Mesodermal cell (in vitro differentiated cells): ENCODE data around the gene NRSN1. TPM values are rescaled to one million over a fixed set of nuclear protein-coding genes. Genes with fewer than 3 reads are reported as not detected.
A peak's percentile ranks its signal among the peaks of the same experiment; 100 is the strongest.

Source experiments
- H3K27ac ChIP-seq: 2 replicates; pipeline ENCODE4 v1.7.0; 2013; ENCODE audit warnings: mild to moderate bottlenecking, low read depth, low read length, moderate library complexity; ENCODE audit not compliant: severe bottlenecking
- H3K36me3 ChIP-seq: 2 replicates; pipeline ENCODE4 v1.7.1; 2013; ENCODE audit warnings: mild to moderate bottlenecking, low read length, moderate library complexity; ENCODE audit not compliant: control insufficient read depth, insufficient read depth
- H3K4me1 ChIP-seq: one replicate; pipeline ENCODE4 v1.7.1; 2013; ENCODE audit warnings: mild to moderate bottlenecking, low read length; ENCODE audit not compliant: insufficient read depth, control insufficient read depth, poor library complexity, severe bottlenecking
- H3K4me3 ChIP-seq: 2 replicates; pipeline ENCODE4 v1.7.0; 2013; ENCODE audit warnings: low read length, control low read depth, mild to moderate bottlenecking; ENCODE audit not compliant: insufficient read depth, poor library complexity, severe bottlenecking; ENCODE audit errors: extremely low read depth
- H3K9me3 ChIP-seq: 2 replicates; pipeline ENCODE4 v1.7.1; 2013; ENCODE audit warnings: mild to moderate bottlenecking, low read length, moderate library complexity; ENCODE audit not compliant: control insufficient read depth
- WGBS, 2 experiments: methylation state at CpG; one replicate each; pipeline ENCODE4 v1.1.5; 2013; ENCODE audit warnings: missing lambda C conversion rate in 2 of 2; ENCODE audit not compliant: insufficient coverage in 2 of 2; 5-methylcytosine and 5-hydroxymethylcytosine counted together
- polyA plus RNA-seq, 2 experiments: library from polyadenylated mRNA; stranded (reverse); fragments of 50-300 nt; gene quantifications; one replicate each; pipeline ENCODE4 v1.2.3, GENCODE V29; 2013

The NRSN1 gene, protein sequence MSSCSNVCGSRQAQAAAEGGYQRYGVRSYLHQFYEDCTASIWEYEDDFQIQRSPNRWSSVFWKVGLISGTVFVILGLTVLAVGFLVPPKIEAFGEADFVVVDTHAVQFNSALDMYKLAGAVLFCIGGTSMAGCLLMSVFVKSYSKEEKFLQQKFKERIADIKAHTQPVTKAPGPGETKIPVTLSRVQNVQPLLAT
- 0.33 TPM for polyA plus RNA-seq (2013, experiment 1 of 2)
- 0.51 TPM for polyA plus RNA-seq (2013, experiment 2 of 2)

DNA sequence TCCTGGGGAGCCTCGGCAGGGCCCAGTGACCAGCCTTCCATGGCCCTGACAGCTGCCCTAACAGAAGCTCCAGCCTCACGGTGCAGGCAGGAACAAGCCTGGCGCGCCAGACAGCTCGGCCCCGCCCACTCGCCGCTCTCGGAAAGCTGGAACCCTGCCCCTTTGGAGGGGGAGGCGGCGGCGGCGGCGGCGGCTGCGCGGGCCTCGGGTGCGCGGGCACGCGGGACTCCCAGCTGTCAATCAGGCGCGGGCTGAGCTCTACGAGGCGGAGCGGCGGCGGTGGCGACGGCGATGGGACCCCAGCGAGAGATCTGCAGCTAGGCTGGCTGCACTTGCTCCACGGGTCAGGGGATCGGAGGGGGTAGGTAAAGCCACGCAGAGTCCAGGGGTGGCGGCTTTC is at the start of gene NRSN1:
Gene NRSN1, plus strand, starts transcription at position 236 of the 400 bp plus-strand sequence. CDS start 8,113 bp downstream, outside the sequence.
- peak within 1 kb of the TSS; percentile 25 for H3K4me3 ChIP-seq
- peaks cover 5% of the 10 kb centered on the region for H3K4me1 ChIP-seq
- no peaks in the 10 kb centered on the region for H3K9me3 ChIP-seq
- no peaks in the 10 kb centered on the region for H3K36me3 ChIP-seq
- 1 to 2% methylated on average over 23 to 28 of the region's 37 CpGs for WGBS, 2 experiments
- no peak within 1 kb of the TSS for H3K27ac ChIP-seq

DNA sequence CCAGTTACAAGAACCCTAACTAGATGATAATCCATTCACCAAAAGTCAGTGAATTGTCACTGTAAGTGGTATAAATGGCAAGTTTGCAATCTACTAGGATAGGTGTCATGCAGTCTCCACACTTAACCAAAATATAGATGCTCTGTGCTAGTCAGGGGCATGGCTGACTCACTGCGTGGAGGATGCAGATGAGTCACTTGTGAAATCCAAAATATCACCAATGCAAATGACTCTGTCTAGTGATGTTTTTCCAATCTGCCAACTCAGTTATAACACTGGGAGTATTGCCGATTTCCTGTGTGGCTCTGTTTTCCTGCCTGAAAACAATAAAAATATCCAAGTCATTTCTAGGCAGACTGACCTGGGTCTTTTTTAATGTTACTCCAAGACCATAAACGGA is 47.8 kb upstream of the NRSN1 start:
- no peaks in the 10 kb centered on the region for H3K4me1 ChIP-seq
- H3K4me3 ChIP-seq = no peak overlapping the region
- H3K9me3 ChIP-seq = no peaks in the 10 kb centered on the region
- 63 to 86% methylated on average over 1 to 2 of the region's 3 CpGs for WGBS, 2 experiments
- no peak overlapping the region for H3K27ac ChIP-seq
- no peaks in the 10 kb centered on the region for H3K36me3 ChIP-seq

DNA sequence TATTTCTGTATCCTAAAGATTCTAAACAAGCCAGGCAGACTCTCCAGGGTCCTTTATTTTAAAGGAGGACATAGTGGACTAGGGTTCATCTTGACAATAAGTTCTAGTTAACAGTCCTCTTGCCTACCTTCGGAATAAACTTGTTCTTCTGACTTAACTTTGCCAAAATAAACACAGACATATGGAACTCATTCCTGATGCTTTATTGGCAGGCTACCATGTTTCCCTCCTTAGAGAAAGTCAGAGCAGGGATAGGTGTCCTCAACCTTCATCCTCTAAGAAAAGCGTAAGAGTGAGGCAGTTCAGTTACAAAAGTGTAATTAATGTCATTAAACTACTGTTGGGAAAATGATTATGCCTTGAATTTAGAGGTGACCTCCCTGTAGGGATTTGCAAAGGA is 46.9 kb upstream of the NRSN1 start:
- Histone ChIP-seq H3K4me1 (no peaks in the 10 kb centered on the region), H3K27ac (no peak overlapping the region), H3K36me3 (no peaks in the 10 kb centered on the region), H3K4me3 (no peak overlapping the region), H3K9me3 (no peaks in the 10 kb centered on the region)
- WGBS, 2 experiments = 100% methylated on average over 1 of the region's 2 CpGs

DNA sequence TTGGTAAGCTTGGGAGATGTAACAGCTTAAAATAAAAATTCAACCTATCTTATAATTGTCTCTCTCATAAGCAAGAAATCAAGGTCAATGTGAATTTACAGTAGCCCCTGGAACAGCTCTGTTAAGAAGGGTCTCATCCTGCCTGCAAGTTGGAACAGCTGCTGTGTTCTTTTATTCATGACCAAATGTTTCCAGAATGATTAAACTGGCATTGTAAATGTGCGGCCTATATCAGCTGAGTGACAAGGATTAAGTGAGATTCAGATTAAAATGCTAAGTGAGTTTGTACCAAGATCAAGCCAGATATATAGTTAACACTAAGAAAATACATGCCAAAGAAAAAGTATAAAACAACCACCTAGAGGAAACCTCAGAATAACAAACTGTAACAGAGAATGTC is 45.3 kb upstream of the NRSN1 start:
- Histone ChIP-seq H3K27ac (no peak overlapping the region), H3K4me1 (no peaks in the 10 kb centered on the region), H3K4me3 (no peak overlapping the region), H3K9me3 (no peaks in the 10 kb centered on the region), H3K36me3 (no peaks in the 10 kb centered on the region)
- no CpG with 5 or more reads among the region's 1 CpG for WGBS, 2 experiments

DNA sequence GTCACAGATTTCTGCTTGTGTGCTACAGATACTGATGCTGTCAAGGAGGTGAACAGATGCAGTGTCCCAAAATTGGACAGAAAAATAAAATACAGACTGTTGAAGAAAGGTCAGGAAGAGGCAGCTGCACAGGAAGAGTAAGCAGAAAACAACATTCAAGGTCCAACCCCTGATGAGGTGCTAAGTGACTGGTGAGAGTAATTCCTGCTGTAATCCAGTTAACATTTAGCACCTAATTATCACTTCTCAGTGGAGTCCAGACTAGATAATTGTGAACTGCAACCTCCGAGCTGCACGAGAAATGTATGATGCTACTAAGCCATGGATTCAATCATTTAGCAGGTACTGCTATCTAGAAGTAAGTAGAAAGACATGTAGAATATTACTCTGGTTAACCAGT is 36.3 kb upstream of the NRSN1 start:
- Histone ChIP-seq H3K36me3 (no peaks in the 10 kb centered on the region), H3K27ac (no peak overlapping the region), H3K4me3 (no peak overlapping the region), H3K4me1 (no peaks in the 10 kb centered on the region), H3K9me3 (no peaks in the 10 kb centered on the region)
- 17% methylated on average over 2 of the region's 2 CpGs; no CpG with 5 or more reads in 1 of the 2 experiments for WGBS, 2 experiments

DNA sequence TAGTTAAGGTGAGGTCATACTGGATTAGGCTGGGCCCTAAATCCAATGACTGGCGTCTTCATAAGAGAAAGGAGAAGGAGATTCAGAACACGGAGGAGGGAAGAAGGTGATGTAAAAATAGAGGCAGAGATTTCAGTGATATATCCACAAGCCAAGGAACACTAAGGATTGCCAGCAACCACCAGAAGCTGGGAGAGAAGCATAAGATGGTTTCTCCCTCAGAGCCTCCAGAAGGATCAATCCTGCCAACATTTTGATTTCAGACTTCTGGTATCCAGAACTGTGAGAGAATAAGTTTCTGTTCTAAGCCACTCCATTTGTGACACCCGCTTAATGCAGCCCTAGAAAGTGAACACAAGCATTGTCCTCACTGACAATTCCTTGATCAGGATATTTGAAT is 33.6 kb upstream of the NRSN1 start:
- Histone ChIP-seq H3K4me1 (no peaks in the 10 kb centered on the region), H3K9me3 (no peaks in the 10 kb centered on the region), H3K36me3 (no peaks in the 10 kb centered on the region), H3K4me3 (no peak overlapping the region), H3K27ac (no peak overlapping the region)
- 72 to 91% methylated on average over 3 of the region's 3 CpGs for WGBS, 2 experiments

DNA sequence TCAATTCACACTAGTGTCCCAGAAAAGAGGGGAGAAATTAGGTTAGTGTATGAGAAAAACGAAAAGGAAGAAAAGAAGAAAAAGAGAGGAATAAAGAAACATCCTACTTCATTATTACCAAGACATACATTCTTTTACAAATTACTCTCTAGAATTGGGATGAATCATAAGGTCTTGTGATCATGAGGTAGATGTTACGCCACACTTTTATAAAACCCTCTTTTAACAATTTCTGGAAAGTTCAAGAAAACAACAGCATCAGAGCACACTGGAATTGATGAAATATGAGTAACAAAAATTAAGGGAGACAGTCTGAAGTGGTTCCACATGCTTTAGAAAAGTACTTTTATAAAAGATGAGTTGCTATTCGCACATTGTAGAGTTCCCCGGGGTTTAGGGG is 32.6 kb upstream of the NRSN1 start:
- Histone ChIP-seq H3K4me1 (no peaks in the 10 kb centered on the region), H3K27ac (no peak overlapping the region), H3K36me3 (no peaks in the 10 kb centered on the region), H3K4me3 (no peak overlapping the region), H3K9me3 (no peaks in the 10 kb centered on the region)
- WGBS, 2 experiments = 100% methylated on average over 2 of the region's 4 CpGs; no CpG with 5 or more reads in 1 of the 2 experiments

DNA sequence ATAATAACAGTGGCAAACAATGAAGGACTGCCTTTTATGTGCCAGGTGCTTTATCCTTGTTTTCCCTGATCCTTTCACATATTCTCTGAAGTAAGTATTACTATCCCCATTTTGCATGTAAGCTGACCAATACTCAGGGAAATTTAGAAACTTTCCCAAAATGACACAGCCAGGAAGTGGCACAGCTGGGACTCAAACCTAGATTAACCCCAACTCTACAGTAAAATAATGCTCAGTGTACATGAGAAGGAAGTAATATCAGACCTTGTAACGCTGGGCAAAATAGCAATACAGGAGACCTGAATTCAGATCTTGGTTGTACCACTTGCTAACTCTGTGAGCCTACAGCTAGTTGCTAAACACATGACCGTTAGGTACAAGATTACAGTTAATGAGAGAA is 26.8 kb upstream of the NRSN1 start:
- no peak overlapping the region for H3K27ac ChIP-seq
- WGBS, 2 experiments = 80 to 100% methylated on average over 1 of the region's 2 CpGs
- no peak overlapping the region for H3K4me3 ChIP-seq
- H3K4me1 ChIP-seq = no peaks in the 10 kb centered on the region
- no peaks in the 10 kb centered on the region for H3K36me3 ChIP-seq
- H3K9me3 ChIP-seq = no peaks in the 10 kb centered on the region

DNA sequence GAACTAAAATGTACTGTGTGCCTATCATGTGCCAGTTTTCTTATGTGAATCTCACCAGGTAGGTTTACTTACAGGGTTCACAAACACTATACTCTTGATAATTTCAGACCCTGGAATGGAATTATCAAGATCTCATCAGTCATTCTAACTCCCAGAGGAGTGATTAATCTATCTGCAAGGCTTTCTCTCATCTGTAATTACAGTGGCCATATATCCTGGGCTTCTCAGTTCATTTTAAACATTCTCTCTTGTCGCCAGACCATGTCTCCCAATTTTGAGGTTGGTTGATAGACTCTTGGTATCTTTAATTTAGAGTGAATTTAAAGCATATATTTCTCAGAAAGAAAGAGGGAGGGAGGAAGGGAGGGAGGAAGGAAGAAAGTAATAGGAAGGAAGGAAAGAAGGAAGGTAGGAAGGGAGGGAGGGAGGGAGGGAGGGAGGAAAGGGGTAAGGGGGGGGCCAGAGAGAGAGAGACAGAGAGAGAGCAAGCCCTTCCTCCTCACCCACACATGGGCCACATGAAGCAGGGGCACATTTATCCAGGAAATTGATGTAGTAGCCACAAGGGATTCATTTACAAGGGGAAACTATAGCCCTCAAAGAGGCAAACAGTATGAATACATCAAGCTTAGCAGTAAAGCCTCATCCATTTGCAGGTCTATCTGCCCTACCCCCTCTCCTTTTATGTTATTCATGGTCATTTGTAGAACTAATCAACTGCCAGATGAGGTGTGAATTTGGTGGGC is 25.8 kb upstream of the NRSN1 start:
- no peaks in the 10 kb centered on the region for H3K9me3 ChIP-seq
- H3K36me3 ChIP-seq = no peaks in the 10 kb centered on the region
- no CpG with 5 or more reads among the region's 1 CpG for WGBS, 2 experiments
- H3K4me3 ChIP-seq = no peak overlapping the region
- H3K27ac ChIP-seq = no peak overlapping the region
- no peaks in the 10 kb centered on the region for H3K4me1 ChIP-seq

DNA sequence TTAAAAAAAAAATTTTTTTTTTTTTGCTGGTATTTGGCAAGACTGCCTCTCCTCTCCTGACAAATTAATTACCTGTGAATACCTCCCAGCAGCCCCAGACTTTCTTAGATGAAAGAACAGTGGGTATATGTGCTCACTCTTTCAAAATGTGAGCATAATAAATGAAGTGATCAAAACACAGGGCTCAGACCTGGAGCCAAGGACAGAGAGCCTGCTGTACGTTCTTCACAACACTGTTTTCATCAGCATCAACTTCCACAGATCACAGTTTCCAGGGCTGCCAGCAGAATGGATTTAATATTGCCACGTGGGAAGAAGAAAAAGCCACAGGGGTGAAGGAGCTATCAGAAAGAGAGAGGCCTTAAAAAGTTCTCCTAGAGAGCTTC is 25.3 kb upstream of the NRSN1 start:
- Histone ChIP-seq H3K4me3 (no peak overlapping the region), H3K9me3 (no peaks in the 10 kb centered on the region), H3K36me3 (no peaks in the 10 kb centered on the region), H3K4me1 (no peaks in the 10 kb centered on the region), H3K27ac (no peak overlapping the region)
- WGBS, 2 experiments = 38% methylated on average over 1 of the region's 2 CpGs; no CpG with 5 or more reads in 1 of the 2 experiments

DNA sequence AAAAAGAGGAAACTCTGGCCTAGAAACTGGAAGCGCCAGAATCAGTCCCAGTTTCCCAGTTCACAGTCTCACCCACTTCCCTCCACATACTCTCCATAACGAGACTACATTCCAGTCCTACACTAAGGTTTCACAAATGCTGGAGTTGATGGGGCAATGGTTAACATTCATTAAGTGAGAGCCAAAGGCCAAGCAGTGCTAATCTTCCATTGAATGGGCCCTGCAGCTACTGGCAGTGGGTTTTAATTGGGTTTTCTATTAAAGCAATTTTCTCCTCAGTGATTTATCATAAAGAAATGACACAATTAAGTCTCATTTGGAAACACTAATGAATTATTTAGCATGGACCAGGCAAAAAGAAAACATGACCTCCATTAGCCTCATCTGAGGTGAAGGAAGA is 20.8 kb upstream of the NRSN1 start:
- Histone ChIP-seq H3K36me3 (no peaks in the 10 kb centered on the region), H3K27ac (no peak overlapping the region), H3K4me3 (no peak overlapping the region), H3K4me1 (no peaks in the 10 kb centered on the region), H3K9me3 (no peaks in the 10 kb centered on the region)
- WGBS, 2 experiments = no CpG with 5 or more reads among the region's 2 CpGs
